Thyroid gland (tissue), 4 donors: ENCODE measurements around the gene COG5.

Experiments
- CTCF ChIP-seq, 6 experiments: fragments of 200-600 bp in 3 of 6; fragments of 450-650 bp in 3 of 6; sonication (generic) in 3 of 6; IDR thresholded peaks; one replicate each; pipeline ENCODE4 v1.5.1; 2016 to 2019; ENCODE audit warnings: antibody characterized with exemption in 6 of 6, mild to moderate bottlenecking in 2 of 6, inconsistent platforms in 1 of 6, moderate library complexity in 1 of 6
- POLR2A ChIP-seq, 2 donors: fragments of 450-650 bp; IDR thresholded peaks; one replicate each; pipeline ENCODE4 v1.6.1; 2017; ENCODE audit warnings: antibody characterized with exemption in 2 of 2, mild to moderate bottlenecking in 2 of 2, moderate library complexity in 1 of 2

DNA sequence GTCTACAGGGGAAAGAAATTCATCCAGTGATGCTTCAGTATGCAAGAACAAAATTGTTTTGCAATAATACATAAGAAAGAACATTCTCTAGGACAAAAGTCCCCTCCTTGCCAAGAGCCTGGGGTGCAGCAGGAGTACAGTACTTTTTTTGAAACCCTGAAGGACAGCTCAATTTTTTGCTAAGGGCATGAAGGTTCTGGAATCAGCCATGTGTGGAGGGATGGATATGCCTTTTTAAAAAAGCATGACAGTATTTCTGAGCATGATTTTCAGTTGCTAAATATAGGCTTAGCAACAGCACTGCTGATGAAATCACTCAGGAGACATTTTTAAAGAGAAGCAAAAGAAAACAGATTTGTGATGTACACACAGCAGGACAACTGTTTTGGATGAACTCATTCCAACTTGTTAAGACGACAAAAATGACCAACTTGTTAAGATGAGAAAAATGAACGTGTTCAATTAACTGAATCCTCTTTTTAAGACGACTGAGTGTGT lies 355.6 kb downstream of the COG5 start:
- TF ChIP-seq POLR2A (IDR thresholded peaks at IDR 0.05) (no peak), CTCF (IDR thresholded peaks at IDR 0.05) (no peak)
